HG03378 (cell line): ENCODE results near the gene ZNF527.
"Not testable (repeated sequence)": the region's sequence is repeated elsewhere in the genome, so short reads cannot be mapped to it uniquely, and the experiment has no call there.

Experiments used
- ATAC-seq: cut with Tn5 transposase; IDR thresholded peaks from one replicate; pipeline ENCODE4 v1.9.1; 2021; ENCODE audit warnings: mild to moderate bottlenecking, moderate library complexity; ENCODE audit not compliant: unreplicated experiment

Gene ZNF527

GRCh38 chr19:37370880-37371661 lies at the start of gene ZNF527:
TSS of gene ZNF527 (plus strand) at chr19:37371099. CDS start at chr19:37374199, 3,100 bp downstream.
- peak; percentile 81 for ATAC-seq

- no peak for ATAC-seq
These were observed 41.2 kb upstream of the ZNF527 start for GRCh38 chr19:37329686-37330085.

GRCh38 chr19:37332839-37333238 lies 38.1 kb upstream of the ZNF527 start:
- no peak for ATAC-seq

- ATAC-seq: no peak
These were observed 37.4 kb upstream of the ZNF527 start for GRCh38 chr19:37333457-37333856.

GRCh38 chr19:37334179-37335071 lies 36.5 kb upstream of the ZNF527 start:
- peak; percentile 64 for ATAC-seq

- ATAC-seq: no peak
These were observed 28.1 kb upstream of the ZNF527 start for GRCh38 chr19:37342753-37343152.

- ATAC-seq: no peak
These were observed 24.8 kb upstream of the ZNF527 start for GRCh38 chr19:37346091-37346490.

GRCh38 chr19:37348060-37348459 lies 22.8 kb upstream of the ZNF527 start:
- no peak for ATAC-seq

GRCh38 chr19:37353968-37354367 lies 16.9 kb upstream of the ZNF527 start:
- no peak for ATAC-seq

- ATAC-seq: no peak
These were observed 15.0 kb upstream of the ZNF527 start for GRCh38 chr19:37355901-37356300.

GRCh38 chr19:37361994-37362393 lies 8.9 kb upstream of the ZNF527 start:
- no peak for ATAC-seq

GRCh38 chr19:37362733-37363132 lies 8.2 kb upstream of the ZNF527 start:
- no peak for ATAC-seq

- peak; percentile 29 for ATAC-seq
These were observed 466 bp upstream of the ZNF527 start for GRCh38 chr19:37370386-37370879.

- ATAC-seq: no peak
These were observed 18.3 kb downstream of the ZNF527 start for GRCh38 chr19:37389234-37389633.

- ATAC-seq: not testable (repeated sequence)
These were observed 20.5 kb downstream of the ZNF527 start for GRCh38 chr19:37391399-37391798.

- ATAC-seq: no peak
These were observed 30.2 kb downstream of the ZNF527 start for GRCh38 chr19:37401078-37401477.

- no peak for ATAC-seq
These were observed 32.5 kb downstream of the ZNF527 start for GRCh38 chr19:37403403-37403802.

GRCh38 chr19:37406140-37406846 lies 35.4 kb downstream of the ZNF527 start:
- not testable (repeated sequence) for ATAC-seq

- no peak for ATAC-seq
These were observed 41.8 kb downstream of the ZNF527 start for GRCh38 chr19:37412700-37413099.

GRCh38 chr19:37413313-37414084 lies 42.6 kb downstream of the ZNF527 start:
- no peak for ATAC-seq
